Colonic mucosa (tissue), 4 donors: ENCODE results near the gene CHKB. TPM values are rescaled to one million over a fixed set of nuclear protein-coding genes. Genes with fewer than 3 reads are reported as not detected.

Experiments used
- DNase-seq: peaks from one replicate; pipeline ENCODE4 v3.0.0-alpha.2; 2020
- H3K27ac ChIP-seq: fragments of 200-600 bp; one replicate; pipeline ENCODE4 v1.8.0; 2021
- H3K27me3 ChIP-seq: fragments of 200-600 bp; one replicate; pipeline ENCODE4 v1.8.0; 2021
- H3K36me3 ChIP-seq: fragments of 200-600 bp; one replicate; pipeline ENCODE4 v1.8.0; 2021
- H3K4me1 ChIP-seq: fragments of 200-600 bp; one replicate; pipeline ENCODE4 v1.8.0; 2021; ENCODE audit warnings: mild to moderate bottlenecking
- H3K4me3 ChIP-seq: fragments of 200-600 bp; one replicate; pipeline ENCODE4 v1.8.0; 2021
- H3K9ac ChIP-seq, 2 donors: one replicate each; pipeline ENCODE4 v1.7.0; 2013; ENCODE audit warnings: control low read depth in 2 of 2, low read depth in 2 of 2, low read length in 2 of 2
- H3K9me3 ChIP-seq: fragments of 200-600 bp; one replicate; pipeline ENCODE4 v1.8.0; 2021
- intact Hi-C: fragments of 100-400 bp; cut with DNase I; formaldehyde crosslinking; loops from one replicate; pipeline ENCODE4 v1.14.1; 2022
- total RNA-seq, 2 donors: library from RNA; stranded (reverse); fragmentation: NEBNext Ultra II Directional in 1 of 2; extraction: Animal tissue kit (Norgen Biotek cat#: 25700) in 1 of 2; gene quantifications; one replicate each; pipeline ENCODE4 v1.2.1, GENCODE V29; 2021
- TF ChIP-seq, protein P1 (sequence below): fragments of 200-600 bp; IDR thresholded peaks from one replicate; pipeline ENCODE4 v1.8.0; 2022; ENCODE audit warnings: antibody characterized with exemption, mild to moderate bottlenecking
- donor health status: healthy.
- donor health status: DM: no; HTN: no; CAD: no.
- donor health status: DM: no; HTN: no; CAD: no.

The CHKB gene
- total RNA-seq, 2 donors from 2014 or later = 52.6 to 89.7 TPM

DNA sequence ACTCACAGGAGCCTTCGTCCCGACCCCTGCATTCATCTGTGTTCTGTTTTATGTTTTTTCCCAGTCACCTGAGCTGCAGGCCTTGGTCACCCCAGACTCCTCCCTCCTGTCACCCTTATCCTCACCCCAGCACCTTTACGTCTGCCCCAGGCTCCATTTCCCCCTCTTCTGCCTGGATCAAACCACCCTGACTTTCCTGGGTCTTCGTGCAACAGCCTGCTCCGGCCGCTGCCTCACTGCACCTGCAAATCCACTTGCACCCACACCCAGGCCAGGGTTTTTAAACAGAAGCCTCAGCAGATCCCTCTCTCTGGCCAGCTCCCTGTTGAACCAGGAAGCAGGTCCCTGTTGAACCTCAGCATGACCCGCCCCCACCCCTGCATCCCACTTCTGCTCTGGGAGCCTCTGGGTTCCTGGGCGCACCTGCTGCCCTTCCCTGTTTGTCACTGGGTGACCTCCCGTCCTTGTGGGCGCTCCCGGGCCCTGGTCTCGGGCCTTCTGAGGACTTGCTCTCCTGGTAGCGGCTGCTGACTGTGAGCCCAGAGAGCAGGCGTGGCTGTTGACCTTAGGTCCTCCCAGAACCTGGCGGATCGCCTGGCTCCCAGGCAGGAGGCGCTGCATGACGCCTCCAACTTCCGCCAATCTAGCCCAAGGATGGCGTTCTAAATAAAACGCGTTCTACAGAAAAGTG is 30.8 kb upstream of the CHKB start:
- intact Hi-C loops = loop anchor here (10.0 kb wide), 1 partner anchor 49 kb away; the partner anchor contains the start of gene SYCE3
- peak overlapping the region; percentile 54 to 82 for H3K9ac ChIP-seq
- TF ChIP-seq, protein P1, sequence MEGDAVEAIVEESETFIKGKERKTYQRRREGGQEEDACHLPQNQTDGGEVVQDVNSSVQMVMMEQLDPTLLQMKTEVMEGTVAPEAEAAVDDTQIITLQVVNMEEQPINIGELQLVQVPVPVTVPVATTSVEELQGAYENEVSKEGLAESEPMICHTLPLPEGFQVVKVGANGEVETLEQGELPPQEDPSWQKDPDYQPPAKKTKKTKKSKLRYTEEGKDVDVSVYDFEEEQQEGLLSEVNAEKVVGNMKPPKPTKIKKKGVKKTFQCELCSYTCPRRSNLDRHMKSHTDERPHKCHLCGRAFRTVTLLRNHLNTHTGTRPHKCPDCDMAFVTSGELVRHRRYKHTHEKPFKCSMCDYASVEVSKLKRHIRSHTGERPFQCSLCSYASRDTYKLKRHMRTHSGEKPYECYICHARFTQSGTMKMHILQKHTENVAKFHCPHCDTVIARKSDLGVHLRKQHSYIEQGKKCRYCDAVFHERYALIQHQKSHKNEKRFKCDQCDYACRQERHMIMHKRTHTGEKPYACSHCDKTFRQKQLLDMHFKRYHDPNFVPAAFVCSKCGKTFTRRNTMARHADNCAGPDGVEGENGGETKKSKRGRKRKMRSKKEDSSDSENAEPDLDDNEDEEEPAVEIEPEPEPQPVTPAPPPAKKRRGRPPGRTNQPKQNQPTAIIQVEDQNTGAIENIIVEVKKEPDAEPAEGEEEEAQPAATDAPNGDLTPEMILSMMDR = no peak
- no peaks in the 10 kb centered on the region for H3K27me3 ChIP-seq
- DNase-seq = peak; percentile 90
- H3K9me3 ChIP-seq = no peaks in the 10 kb centered on the region
- H3K36me3 ChIP-seq = no peaks in the 10 kb centered on the region
- H3K4me3 ChIP-seq = no peak overlapping the region
- H3K27ac ChIP-seq = peak overlapping the region; percentile 78
- no peaks in the 10 kb centered on the region for H3K4me1 ChIP-seq

DNA sequence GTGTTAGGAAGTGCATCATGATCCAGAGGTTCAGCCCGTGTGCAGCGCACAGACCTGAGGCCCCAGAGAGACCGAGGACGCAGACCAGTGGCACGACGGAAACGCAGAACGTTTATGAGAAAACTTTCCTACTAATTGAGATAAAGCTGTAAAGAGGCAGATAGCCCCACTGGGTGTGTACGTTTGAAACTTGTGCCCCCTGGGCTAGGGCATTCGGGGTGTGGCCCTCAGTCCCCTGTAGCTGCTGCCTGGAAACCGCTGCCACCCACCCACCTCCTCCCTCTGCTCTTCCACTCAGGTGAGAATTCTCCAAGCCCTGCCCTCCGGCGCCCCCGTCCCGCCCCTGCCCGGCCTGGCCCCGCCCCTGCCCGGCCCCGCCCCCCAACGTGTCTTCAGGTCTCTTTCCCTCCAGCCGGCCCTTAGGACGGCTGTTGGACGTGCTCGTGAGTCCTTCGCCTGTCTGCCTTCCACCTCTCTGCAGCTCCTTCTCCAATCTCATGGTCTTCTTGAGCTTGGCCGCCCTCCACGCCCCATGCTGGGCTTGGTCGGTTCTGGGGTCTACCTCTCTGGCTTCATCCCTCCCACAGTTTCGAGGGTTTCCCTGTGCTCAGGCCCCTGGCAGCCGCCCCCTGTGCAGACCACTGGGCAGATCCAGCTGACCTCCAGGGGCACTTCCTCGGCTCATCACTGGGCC is 30.0 kb upstream of the CHKB start:
- intact Hi-C loops = loop anchor here (10.0 kb wide), 1 partner anchor 48 kb away; the partner anchor contains the start of gene SYCE3
- TF ChIP-seq, protein P1 = no peak
- H3K27me3 ChIP-seq = no peaks in the 10 kb centered on the region
- DNase-seq = peak; percentile 71
- no peaks in the 10 kb centered on the region for H3K4me1 ChIP-seq
- H3K4me3 ChIP-seq = no peak overlapping the region
- peak overlapping the region; percentile 78 for H3K27ac ChIP-seq
- H3K9ac ChIP-seq = peak overlapping the region in 1 of 2 donors; percentile 82
- H3K36me3 ChIP-seq = no peaks in the 10 kb centered on the region
- no peaks in the 10 kb centered on the region for H3K9me3 ChIP-seq

DNA sequence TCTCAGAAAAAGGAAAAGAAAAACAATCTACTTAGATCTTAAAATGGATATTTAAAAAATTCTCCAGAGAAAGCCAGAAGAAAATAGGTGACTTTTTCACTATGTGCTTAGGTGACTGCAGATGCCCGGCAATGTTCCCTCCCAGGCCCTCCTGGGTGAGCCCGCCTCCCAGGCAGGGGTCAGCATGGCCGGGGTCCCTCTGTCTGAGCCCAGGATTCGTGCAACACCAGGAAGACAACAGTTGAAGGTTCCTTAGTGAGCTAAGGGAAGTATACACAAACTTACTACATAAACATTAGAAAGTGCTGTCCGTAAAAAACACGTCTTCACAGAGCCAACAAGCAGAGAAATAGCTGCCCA is 29.5 kb upstream of the CHKB start:
- Histone ChIP-seq H3K4me1 (no peaks in the 10 kb centered on the region), H3K36me3 (no peaks in the 10 kb centered on the region), H3K9me3 (no peaks in the 10 kb centered on the region), H3K27me3 (no peaks in the 10 kb centered on the region), H3K9ac (peak overlapping the region in 1 of 2 donors; percentile 55), H3K4me3 (no peak overlapping the region), H3K27ac (no peak overlapping the region)
- TF ChIP-seq, protein P1 = no peak
- DNase-seq = no peak
- intact Hi-C loops = loop anchor here (10.0 kb wide), 1 partner anchor 47 kb away; the partner anchor contains the start of gene SYCE3

DNA sequence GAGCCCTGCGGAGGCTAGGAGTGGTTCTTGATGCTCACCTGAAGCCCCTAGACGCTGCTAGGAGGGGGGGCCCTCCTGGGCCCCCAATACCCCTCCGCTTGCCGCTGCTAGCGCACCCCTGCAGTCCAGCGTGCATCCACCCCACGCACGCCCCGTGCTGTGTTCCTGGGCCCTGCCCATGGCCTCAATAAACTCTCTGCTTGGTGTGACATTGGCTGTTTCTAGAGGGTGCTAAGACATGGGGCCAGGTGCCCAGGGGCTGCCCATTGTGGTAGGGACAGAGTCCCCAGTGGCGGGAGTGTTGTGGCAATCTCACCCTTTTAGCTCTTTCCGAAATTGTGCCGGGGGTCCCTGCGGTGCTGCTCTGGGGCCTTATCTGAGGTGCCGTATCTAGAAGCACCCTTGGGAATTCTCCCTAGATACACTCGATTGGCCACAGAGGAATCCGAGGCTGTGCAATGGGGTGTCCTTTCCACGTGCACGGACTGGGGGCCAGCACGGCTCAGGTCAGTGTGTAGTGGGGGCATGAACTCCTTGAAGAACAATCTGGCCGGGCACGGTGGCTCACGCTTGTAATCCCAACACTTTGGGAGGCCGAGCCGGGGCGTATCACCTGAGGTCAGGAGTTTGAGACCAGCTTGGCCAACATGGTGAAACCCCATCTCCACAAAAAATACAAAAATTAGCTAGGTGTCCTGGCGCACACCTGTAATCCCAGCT is 28.9 kb upstream of the CHKB start:
- no peak for DNase-seq
- no peaks in the 10 kb centered on the region for H3K9me3 ChIP-seq
- TF ChIP-seq, protein P1 = no peak
- no peaks in the 10 kb centered on the region for H3K36me3 ChIP-seq
- H3K27ac ChIP-seq = no peak overlapping the region
- no peaks in the 10 kb centered on the region for H3K4me1 ChIP-seq
- intact Hi-C loops = loop anchor here (10.0 kb wide), 1 partner anchor 47 kb away; the partner anchor contains the start of gene SYCE3
- no peak overlapping the region for H3K9ac ChIP-seq
- no peaks in the 10 kb centered on the region for H3K27me3 ChIP-seq
- H3K4me3 ChIP-seq = no peak overlapping the region

DNA sequence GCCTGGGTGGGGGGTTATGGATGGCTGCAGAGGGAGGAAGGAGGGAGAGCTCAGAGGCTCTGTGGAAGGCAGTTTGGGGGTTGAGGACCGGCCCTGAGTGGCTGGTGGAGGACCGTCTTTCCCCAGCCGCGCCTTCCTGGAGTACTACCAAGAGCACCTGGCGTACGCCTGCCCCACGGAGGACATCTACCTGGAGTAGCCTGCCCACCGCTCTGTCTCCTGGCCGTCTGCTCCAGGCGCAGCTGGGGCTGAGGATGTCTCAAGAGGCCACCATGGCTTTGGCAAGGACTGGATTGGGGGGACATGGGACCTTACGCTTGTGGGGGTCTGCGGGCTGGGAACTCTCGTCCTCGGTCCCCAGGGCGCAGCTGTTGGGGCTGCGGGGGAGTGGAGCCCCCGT is 27.9 kb upstream of the CHKB start:
- TF ChIP-seq, protein P1 = no peak
- Histone ChIP-seq H3K36me3 (no peaks in the 10 kb centered on the region), H3K9me3 (no peaks in the 10 kb centered on the region), H3K9ac (no peak overlapping the region), H3K27me3 (no peaks in the 10 kb centered on the region), H3K4me1 (no peaks in the 10 kb centered on the region), H3K4me3 (no peak overlapping the region), H3K27ac (no peak overlapping the region)
- DNase-seq = no peak
- intact Hi-C loops = loop anchor here (10.0 kb wide), 1 partner anchor 46 kb away; the partner anchor contains the start of gene SYCE3
